H1 (cell line): Measurements from ENCODE around the gene ZNF777. TPM values are rescaled to one million over a fixed set of nuclear protein-coding genes. Genes with fewer than 3 reads are reported as not detected.
A peak's percentile ranks its signal among the peaks of the same experiment; 100 is the strongest.

ENCODE experiments used
- CTCF ChIA-PET: fragments of 300-600 bp; sonication (Branson Sonifier 250); formaldehyde crosslinking; loops from one replicate; lab custom pipeline; 2021; ENCODE audit not compliant: partially characterized antibody; lab: Charles Lee
- POLR2A ChIA-PET: fragments of 300-600 bp; sonication (Branson Sonifier 250); formaldehyde crosslinking; loops from one replicate; lab custom pipeline; 2021; ENCODE audit warnings: inconsistent platforms; ENCODE audit not compliant: partially characterized antibody; lab: Charles Lee
- DNase-seq, 2 experiments: peaks; one replicate each; pipeline versions ENCODE4 v3.0.0 to v3.0.0-alpha.2; 2010 to 2022; ENCODE audit warnings: low spot score in 2 of 2, low read depth in 1 of 2, mixed read lengths in 1 of 2
- FAIRE-seq: peaks from 2 replicates; lab custom pipeline; 2011; peaks lifted over from hg19 to GRCh38; lab: Jason Lieb, UNC
- H2AFZ ChIP-seq: 2 replicates; pipeline ENCODE4 v1.8.1; 2012; ENCODE audit warnings: low read length, inconsistent platforms
- H2AK5ac ChIP-seq: 2 replicates; pipeline ENCODE4 v1.6.1; 2013; ENCODE audit warnings: low read depth, low read length
- H2BK120ac ChIP-seq: replicated peaks from 2 replicates; pipeline ENCODE3; 2013; ENCODE audit warnings: low read depth, low read length, inconsistent platforms
- H2BK12ac ChIP-seq: 2 replicates; pipeline ENCODE4 v1.6.1; 2013; ENCODE audit warnings: low read depth, low read length
- H2BK15ac ChIP-seq: 2 replicates; pipeline ENCODE4 v1.6.1; 2013; ENCODE audit warnings: low read length
- H2BK20ac ChIP-seq: 2 replicates; pipeline ENCODE4 v1.6.1; 2013; ENCODE audit warnings: low read length
- H2BK5ac ChIP-seq: 2 replicates; pipeline ENCODE4 v1.6.1; 2013; ENCODE audit warnings: low read depth, low read length
- H3K14ac ChIP-seq: 2 replicates; pipeline ENCODE4 v1.6.1; 2013; ENCODE audit warnings: inconsistent platforms; ENCODE audit not compliant: insufficient read length
- H3K18ac ChIP-seq: 2 replicates; pipeline ENCODE4 v1.6.1; 2013; ENCODE audit warnings: low read length; ENCODE audit errors: extremely low read depth
- H3K23ac ChIP-seq: 2 replicates; pipeline ENCODE4 v1.6.1; 2013; ENCODE audit warnings: inconsistent platforms; ENCODE audit not compliant: insufficient read length
- H3K23me2 ChIP-seq: 2 replicates; pipeline ENCODE4 v1.6.1; 2013; ENCODE audit warnings: low read depth, low read length
- H3K27ac ChIP-seq: 2 replicates; pipeline ENCODE4 v1.6.1; 2011; ENCODE audit warnings: low read depth, low read length, inconsistent platforms
- H3K27me3 ChIP-seq, 4 experiments: replicated peaks in 1 of 4; 1 replicate in 1 of 4; 2 replicates in 3 of 4; pipeline versions ENCODE4 v1.6.1 to v1.8.1; 2011 to 2013; ENCODE audit warnings: low read length in 3 of 4, mild to moderate bottlenecking in 3 of 4, inconsistent platforms in 2 of 4, mixed read lengths in 2 of 4, moderate library complexity in 1 of 4; ENCODE audit not compliant: control insufficient read depth in 3 of 4, insufficient read depth in 3 of 4; ENCODE audit errors: extremely low read depth in 1 of 4
- H3K36me3 ChIP-seq, 4 experiments: 2 replicates each; pipeline versions ENCODE4 v1.6.1 to v1.8.1; 2011 to 2013; ENCODE audit warnings: mild to moderate bottlenecking in 4 of 4, low read length in 3 of 4, moderate library complexity in 2 of 4, control low read depth in 1 of 4, inconsistent platforms in 1 of 4; ENCODE audit not compliant: insufficient read depth in 4 of 4, control insufficient read depth in 2 of 4
- H3K4ac ChIP-seq: replicated peaks from 2 replicates; pipeline ENCODE3; 2013; ENCODE audit warnings: low read length, low read depth, mixed read lengths, inconsistent platforms; ENCODE audit not compliant: insufficient read length
- H3K4me1 ChIP-seq, 4 experiments: replicated peaks in 1 of 4; 1 replicate in 1 of 4; 2 replicates in 3 of 4; pipeline versions ENCODE4 v1.6.1 to v1.8.1; 2011 to 2013; ENCODE audit warnings: low read length in 3 of 4, inconsistent platforms in 2 of 4, mixed read lengths in 1 of 4; ENCODE audit not compliant: insufficient read depth in 4 of 4, control insufficient read depth in 3 of 4
- H3K4me2 ChIP-seq, 2 experiments: 2 replicates each; pipeline versions ENCODE4 v1.6.1 to v1.8.1; 2011 to 2013; ENCODE audit warnings: low read depth in 2 of 2, low read length in 2 of 2, control low read depth in 1 of 2, inconsistent platforms in 1 of 2, mild to moderate bottlenecking in 1 of 2; ENCODE audit not compliant: insufficient read depth in 1 of 2
- H3K4me3 ChIP-seq, 4 experiments: fragments of 200-600, 300-600 bp in 1 of 4; sonication (generic), shearing (Covaris generic), sonication (Bioruptor Twin) in 1 of 4; 2 replicates each; pipeline versions ENCODE4 v1.5.1 to v1.8.1; 2011 to 2016; ENCODE audit warnings: low read length in 4 of 4, low read depth in 3 of 4, control low read depth in 2 of 4, inconsistent platforms in 2 of 4, mild to moderate bottlenecking in 2 of 4, mixed read lengths in 1 of 4, moderate library complexity in 1 of 4; ENCODE audit not compliant: insufficient read depth in 2 of 4; ENCODE audit errors: extremely low read depth in 1 of 4
- H3K56ac ChIP-seq: replicated peaks from 2 replicates; pipeline ENCODE3; 2013; ENCODE audit warnings: low read depth, mild to moderate bottlenecking, mixed read lengths, low read length, inconsistent platforms; ENCODE audit not compliant: insufficient read length
- H3K79me1 ChIP-seq: 2 replicates; pipeline ENCODE4 v1.6.1; 2013; ENCODE audit warnings: low read depth, low read length, control low read depth
- H3K79me2 ChIP-seq, 2 experiments: 2 replicates each; pipeline versions ENCODE4 v1.6.1 to v1.8.1; 2012 to 2013; ENCODE audit warnings: low read length in 2 of 2, mild to moderate bottlenecking in 2 of 2, inconsistent platforms in 1 of 2; ENCODE audit not compliant: insufficient read depth in 2 of 2, control insufficient read depth in 1 of 2
- H3K9ac ChIP-seq, 4 experiments: replicated peaks in 1 of 4; 1 replicate in 1 of 4; 2 replicates in 3 of 4; pipeline versions ENCODE4 v1.6.1 to v1.8.1; 2011 to 2013; ENCODE audit warnings: low read depth in 3 of 4, low read length in 3 of 4, control low read depth in 2 of 4, mild to moderate bottlenecking in 2 of 4, moderate library complexity in 2 of 4, inconsistent platforms in 1 of 4; ENCODE audit errors: extremely low read depth in 1 of 4
- H3K9me3 ChIP-seq, 2 experiments: 2 replicates each; pipeline versions ENCODE4 v1.6.1 to v1.8.1; 2012 to 2013; ENCODE audit warnings: mild to moderate bottlenecking in 2 of 2, moderate library complexity in 2 of 2, control low read depth in 1 of 2, inconsistent platforms in 1 of 2, low read depth in 1 of 2, low read length in 1 of 2, mixed read lengths in 1 of 2; ENCODE audit not compliant: insufficient read depth in 2 of 2
- H4K20me1 ChIP-seq, 2 experiments: replicated peaks in 1 of 2; 2 replicates each; pipeline versions ENCODE3 to v1.8.1; 2011 to 2013; ENCODE audit warnings: inconsistent platforms in 2 of 2, low read length in 2 of 2, mild to moderate bottlenecking in 1 of 2; ENCODE audit not compliant: insufficient read depth in 2 of 2, control insufficient read depth in 1 of 2
- H4K5ac ChIP-seq: 2 replicates; pipeline ENCODE4 v1.6.1; 2013; ENCODE audit warnings: low read length, low read depth, mixed read lengths, inconsistent platforms; ENCODE audit not compliant: insufficient read length
- H4K8ac ChIP-seq: 2 replicates; pipeline ENCODE4 v1.8.0; 2013; ENCODE audit warnings: mild to moderate bottlenecking, moderate library complexity, low read length, inconsistent platforms; ENCODE audit not compliant: insufficient read depth; ENCODE audit errors: extremely low read depth
- H4K91ac ChIP-seq: replicated peaks from 2 replicates; pipeline ENCODE3; 2013; ENCODE audit warnings: low read length, mixed read lengths, inconsistent platforms; ENCODE audit not compliant: insufficient read length
- SP4 ChIP-seq: IDR thresholded peaks from 2 replicates; pipeline ENCODE4 v1.6.1; 2012; ENCODE audit warnings: low read length, inconsistent platforms
- SUZ12 ChIP-seq: fragments of 200-600 bp; sonication (generic); IDR thresholded peaks from 2 replicates; pipeline ENCODE4 v1.6.1; 2012; ENCODE audit warnings: mild to moderate bottlenecking, inconsistent platforms, low read length, moderate library complexity, mixed read lengths
- WGBS, 2 experiments: shearing (Covaris generic) in 1 of 2; methylation state at CpG; one replicate each; pipeline versions ENCODE4 v1.1.6 to v1.1.7; 2013 to 2015; ENCODE audit warnings: low lambda C conversion rate in 2 of 2, mixed read lengths in 2 of 2, inconsistent platforms in 1 of 2, low coverage in 1 of 2, missing lambda C conversion rate in 1 of 2; ENCODE audit not compliant: insufficient replicate concordance in 2 of 2, insufficient coverage in 1 of 2, insufficient read length in 1 of 2; ENCODE audit errors: extremely low coverage in 1 of 2, missing lambda C conversion rate in 1 of 2; 5-methylcytosine and 5-hydroxymethylcytosine counted together
- polyA plus RNA-seq, 7 experiments: library from polyadenylated mRNA; depleted of rRNA in 3 of 7; stranded (reverse) in 5 of 7; unstranded in 2 of 7; fragments of >200 nt in 5 of 7; fragments of 200-250 nt in 2 of 7; gene quantifications; 1 replicate in 5 of 7; 2 replicates in 1 of 7; 4 replicates in 1 of 7; pipeline versions ENCODE4 v1.2.1 to v1.2.3, GENCODE V29; 2011 to 2013; ENCODE audit warnings: missing spikeins in 2 of 7, mixed read lengths in 2 of 7
- total RNA-seq: library from RNA; stranded (reverse); fragmentation: NEBNext Ultra II Directional; extraction: Animal tissue kit (Norgen Biotek cat#: 25700); gene quantifications from 2 replicates; pipeline ENCODE4 v1.2.1, GENCODE V29; 2021

Gene ZNF777
- total and polyA plus RNA-seq, 2 of the 8 experiments (the other 6 are each of a cell fraction or from before 2014, with no cell fraction given) = 8.0 to 10.1 TPM

- 59% methylated on average over 6 of the region's 17 CpGs; no CpG with 5 or more reads in 1 of the 2 experiments for WGBS, 2 experiments
- H2AFZ ChIP-seq = no peak overlapping the region
- peaks cover 4 to 25% (median 20%) of the 10 kb centered on the region in 4 experiments for H3K27me3 ChIP-seq
- H3K4me2 ChIP-seq = peak overlapping the region; percentile 56 to 71
- no peak overlapping the region for H2BK12ac ChIP-seq
- H3K4me3 ChIP-seq = peak overlapping the region; percentile 31 to 74 (median 46); a peak in 7 of 8 replicates
- no peak overlapping the region for H2BK15ac ChIP-seq
- no peak overlapping the region for H4K5ac ChIP-seq
- no peak overlapping the region for H2BK120ac ChIP-seq
- H4K91ac ChIP-seq = no peak overlapping the region
- CTCF ChIA-PET = interaction anchor here (0.8 to 2.1 kb wide), 11 partner anchors 10 to 226 kb away, joined by 3 to 11 read pairs (median 4); no protein-coding TSS in a partner anchor
- no peaks in the 10 kb centered on the region; a peak in 1 of 7 replicates for H3K4me1 ChIP-seq
- peak; percentile 41; the same call in 1 of the 2 replicates for TF ChIP-seq SUZ12
- no peak for TF ChIP-seq SP4
- TF ChIP-seq, all 59 proteins: peak for 1
- no peak overlapping the region for H3K27ac ChIP-seq
- no peak overlapping the region for H3K14ac ChIP-seq
- H4K8ac ChIP-seq = no peak overlapping the region
- H3K9me3 ChIP-seq = no peaks in the 10 kb centered on the region
- peaks cover 0 to 11% (median 6%) of the 10 kb centered on the region in 4 experiments; a peak in 4 of 8 replicates for H3K36me3 ChIP-seq
- H3K4ac ChIP-seq = no peak overlapping the region
- FAIRE-seq = no peak
- H3K79me1 ChIP-seq = no peaks in the 10 kb centered on the region
- H3K79me2 ChIP-seq = peaks cover 0 to 10% of the 10 kb centered on the region in 2 experiments; a peak in 1 of 4 replicates
- no peak overlapping the region for H2AK5ac ChIP-seq
- H3K18ac ChIP-seq = no peak overlapping the region
- H3K23ac ChIP-seq = no peak overlapping the region
- no peak overlapping the region for H2BK20ac ChIP-seq
- POLR2A ChIA-PET = interaction anchor here (1.0 to 3.8 kb wide), 11 partner anchors 9 to 388 kb away, joined by 3 to 27 read pairs (median 4); partner anchors contain the start of gene ZNF783
- no peak overlapping the region for H3K56ac ChIP-seq
- no peak for DNase-seq
- H3K9ac ChIP-seq = no peak overlapping the region
- H4K20me1 ChIP-seq = peaks cover 5 to 9% of the 10 kb centered on the region in 2 experiments
- peaks cover 9% of the 10 kb centered on the region for H3K23me2 ChIP-seq
- H2BK5ac ChIP-seq = no peak overlapping the region
Observed at GRCh38 chr7:149459201-149459539, 1.7 kb downstream of the ZNF777 start.
